ENCODE results near the gene PTPN12. TPM values are rescaled to one million over a fixed set of nuclear protein-coding genes. Genes with fewer than 3 reads are reported as not detected.
"Not testable (repeated sequence)": the region's sequence is repeated elsewhere in the genome, so short reads cannot be mapped to it uniquely, and the experiment has no call there.

Gene PTPN12
- total RNA-seq (2014; rRNA removed) = 78.3 and 106 TPM in 2 replicates
- polyA plus RNA-seq (2012) = 52.0 TPM

GRCh38 chr7:77537136-77537777 lies at the start of gene PTPN12:
TSS of gene PTPN12 (plus strand) at chr7:77537295. CDS start at chr7:77537547, 252 bp downstream.
- DNase-seq (ENCODE audit: low read depth) = no peak

- DNase-seq (ENCODE audit: low read depth) = no peak
Measured at GRCh38 chr7:77488986-77489385, 48.1 kb upstream of the PTPN12 start.

- no peak for DNase-seq (ENCODE audit: low read depth)
Measured at GRCh38 chr7:77497079-77497478, 40.0 kb upstream of the PTPN12 start.

- no peak for DNase-seq (ENCODE audit: low read depth)
Measured at GRCh38 chr7:77498659-77499379, 38.3 kb upstream of the PTPN12 start.

- DNase-seq (ENCODE audit: low read depth) = no peak
Measured at GRCh38 chr7:77501192-77501515, 35.9 kb upstream of the PTPN12 start.

GRCh38 chr7:77504951-77505350 lies 32.1 kb upstream of the PTPN12 start:
- no peak for DNase-seq (ENCODE audit: low read depth)

- DNase-seq (ENCODE audit: low read depth) = no peak
Measured at GRCh38 chr7:77506899-77507298, 30.2 kb upstream of the PTPN12 start.

GRCh38 chr7:77513002-77513670 lies 24.0 kb upstream of the PTPN12 start:
- not testable (repeated sequence) for DNase-seq (ENCODE audit: low read depth)

GRCh38 chr7:77516085-77516484 lies 21.0 kb upstream of the PTPN12 start:
- no peak for DNase-seq (ENCODE audit: low read depth)

GRCh38 chr7:77520261-77520660 lies 16.8 kb upstream of the PTPN12 start:
- no peak for DNase-seq (ENCODE audit: low read depth)

- not testable (repeated sequence) for DNase-seq (ENCODE audit: low read depth)
Measured at GRCh38 chr7:77521537-77521936, 15.6 kb upstream of the PTPN12 start.

GRCh38 chr7:77524731-77525130 lies 12.4 kb upstream of the PTPN12 start:
- peak; percentile 44 for DNase-seq (ENCODE audit: low read depth)

- peak; percentile 72 for DNase-seq (ENCODE audit: low read depth)
Measured at GRCh38 chr7:77525231-77525630, 11.9 kb upstream of the PTPN12 start.

- no peak for DNase-seq (ENCODE audit: low read depth)
Measured at GRCh38 chr7:77528368-77528767, 8.7 kb upstream of the PTPN12 start.

GRCh38 chr7:77529279-77529678 lies 7.8 kb upstream of the PTPN12 start:
- DNase-seq (ENCODE audit: low read depth) = no peak

- DNase-seq (ENCODE audit: low read depth) = no peak
Measured at GRCh38 chr7:77531038-77531437, 6.1 kb upstream of the PTPN12 start.

GRCh38 chr7:77532247-77532646 lies 4.8 kb upstream of the PTPN12 start:
- no peak for DNase-seq (ENCODE audit: low read depth)

GRCh38 chr7:77532732-77533131 lies 4.4 kb upstream of the PTPN12 start:
- not testable (repeated sequence) for DNase-seq (ENCODE audit: low read depth)

- not testable (repeated sequence) for DNase-seq (ENCODE audit: low read depth)
Measured at GRCh38 chr7:77534046-77534445, 3.0 kb upstream of the PTPN12 start.

GRCh38 chr7:77536017-77536412 lies 1.1 kb upstream of the PTPN12 start:
- DNase-seq (ENCODE audit: low read depth) = no peak

- DNase-seq (ENCODE audit: low read depth) = peak; percentile 99
Measured at GRCh38 chr7:77536413-77537135, 521 bp upstream of the PTPN12 start.

GRCh38 chr7:77537778-77538280 lies 734 bp downstream of the PTPN12 start:
- DNase-seq (ENCODE audit: low read depth) = no peak

All from LHCN-M2 (cell line).